GM18519 (cell line): Measurements from ENCODE around the gene ZNF662.

Experiments used
- ATAC-seq: cut with Tn5 transposase; IDR thresholded peaks from one replicate; pipeline ENCODE4 v1.9.1; 2021; ENCODE audit warnings: mild to moderate bottlenecking, moderate library complexity; ENCODE audit not compliant: unreplicated experiment, low FRiP score

ZNF662 gene

GRCh38 chr3:42886294-42886822, 19.6 kb upstream of the ZNF662 start:
- ATAC-seq: no peak

GRCh38 chr3:42887084-42887483, 18.9 kb upstream of the ZNF662 start:
- no peak for ATAC-seq

GRCh38 chr3:42891042-42891441, 14.9 kb upstream of the ZNF662 start:
- ATAC-seq: no peak

GRCh38 chr3:42892169-42892568, 13.8 kb upstream of the ZNF662 start:
- no peak for ATAC-seq

- no peak for ATAC-seq
Measured at GRCh38 chr3:42892807-42893206, 13.1 kb upstream of the ZNF662 start.

- no peak for ATAC-seq
Measured at GRCh38 chr3:42894698-42895579, 11.0 kb upstream of the ZNF662 start.

GRCh38 chr3:42895580-42895868, 10.4 kb upstream of the ZNF662 start:
- no peak for ATAC-seq

GRCh38 chr3:42898896-42899675, 6.9 kb upstream of the ZNF662 start:
- no peak for ATAC-seq

GRCh38 chr3:42900226-42901072, 5.5 kb upstream of the ZNF662 start:
- ATAC-seq: no peak

GRCh38 chr3:42901073-42901415, 4.9 kb upstream of the ZNF662 start:
- ATAC-seq: no peak

- no peak for ATAC-seq
Measured at GRCh38 chr3:42902257-42902656, 3.7 kb upstream of the ZNF662 start.

- no peak for ATAC-seq
Measured at GRCh38 chr3:42904076-42904475, 1.9 kb upstream of the ZNF662 start.

GRCh38 chr3:42905740-42906069, 237 bp upstream of the ZNF662 start:
- ATAC-seq: no peak

GRCh38 chr3:42906848-42907183, 874 bp downstream of the ZNF662 start:
- no peak for ATAC-seq

GRCh38 chr3:42908675-42909074, 2.7 kb downstream of the ZNF662 start:
- no peak for ATAC-seq

- ATAC-seq: no peak
Measured at GRCh38 chr3:42911551-42911950, 5.6 kb downstream of the ZNF662 start.

- ATAC-seq: no peak
Measured at GRCh38 chr3:42914771-42915515, 9.0 kb downstream of the ZNF662 start.

GRCh38 chr3:42923606-42924005, 17.7 kb downstream of the ZNF662 start:
- no peak for ATAC-seq

GRCh38 chr3:42926310-42926709, 20.4 kb downstream of the ZNF662 start:
- no peak for ATAC-seq

- ATAC-seq: no peak
Measured at GRCh38 chr3:42934111-42934510, 28.2 kb downstream of the ZNF662 start.
